HAP-1 (cell line): Measurements from ENCODE around the gene ZNF778.
"Not testable (repeated sequence)": the region's sequence is repeated elsewhere in the genome, so short reads cannot be mapped to it uniquely, and the experiment has no call there.

ENCODE experiments used
- DNase-seq, 2 experiments: peaks; one replicate each; pipeline ENCODE4 v3.0.0-alpha.2; 2016 to 2020; ENCODE audit warnings: low spot score in 2 of 2
- H3K27me3 ChIP-seq: fragments of 250-450 bp; sonication (Bioruptor Pico); 2 replicates; pipeline ENCODE4 v1.5.1; 2020; ENCODE audit warnings: low read depth, mild to moderate bottlenecking, moderate library complexity
- H3K36me3 ChIP-seq: fragments of 250-450 bp; sonication (Bioruptor Pico); replicated peaks from 2 replicates; pipeline ENCODE4 v1.5.1; 2020; ENCODE audit warnings: mild to moderate bottlenecking
- H3K4me1 ChIP-seq: fragments of 250-450 bp; sonication (Bioruptor Pico); 2 replicates; pipeline ENCODE4 v1.5.1; 2020; ENCODE audit warnings: mild to moderate bottlenecking
- H3K4me3 ChIP-seq: fragments of 250-450 bp; sonication (Bioruptor Pico); 2 replicates; pipeline ENCODE4 v1.5.1; 2020; ENCODE audit warnings: mild to moderate bottlenecking, moderate library complexity
- H3K9me3 ChIP-seq: fragments of 250-450 bp; sonication (Bioruptor Pico); 2 replicates; pipeline ENCODE4 v1.5.1; 2020; ENCODE audit warnings: mild to moderate bottlenecking, moderate library complexity
- in situ Hi-C: fragments of 300-500 bp; cut with MboI; formaldehyde crosslinking; loops from 3 replicates; pipeline ENCODE4 v1.14.3; 2020; ENCODE audit warnings: low sequenced_read_pairs, inconsistent platforms, mixed read lengths

Gene ZNF778

GRCh38 chr16:89233678-89234490 lies 16.4 kb downstream of the ZNF778 start:
- Histone ChIP-seq H3K36me3 (peaks cover 3% of the 10 kb centered on the region; the same call in 1 of the 2 replicates), H3K27me3 (no peaks in the 10 kb centered on the region), H3K4me1 (no peaks in the 10 kb centered on the region), H3K4me3 (no peak overlapping the region), H3K9me3 (no peaks in the 10 kb centered on the region)
- no peak for DNase-seq
- in situ Hi-C loops, result no loop called here

GRCh38 chr16:89237733-89238132 lies 20.2 kb downstream of the ZNF778 start:
- no peak overlapping the region for H3K4me3 ChIP-seq
- no peaks in the 10 kb centered on the region for H3K27me3 ChIP-seq
- peaks cover 3% of the 10 kb centered on the region for H3K4me1 ChIP-seq
- no peak for DNase-seq
- in situ Hi-C loops, result no loop called here
- 0 out of 2 replicates have a peak, but pooled peaks cover 3% of the 10 kb centered on the region for H3K36me3 ChIP-seq
- peaks cover 3% of the 10 kb centered on the region for H3K9me3 ChIP-seq

GRCh38 chr16:89241187-89242007 lies 23.9 kb downstream of the ZNF778 start:
- Histone ChIP-seq H3K4me1 (peaks cover 3% of the 10 kb centered on the region), H3K36me3 (0 out of 2 replicates have a peak, but pooled peaks cover 3% of the 10 kb centered on the region), H3K9me3 (peaks cover 3% of the 10 kb centered on the region), H3K27me3 (no peaks in the 10 kb centered on the region), H3K4me3 (peak overlapping the region; percentile 83)
- in situ Hi-C loops, result no loop called here
- peak; percentile 62 to 82 for DNase-seq

- Histone ChIP-seq H3K27me3 (no peaks in the 10 kb centered on the region), H3K9me3 (peaks cover 3% of the 10 kb centered on the region), H3K4me3 (no peak overlapping the region), H3K36me3 (0 out of 2 replicates have a peak, but pooled peaks cover 3% of the 10 kb centered on the region), H3K4me1 (peaks cover 3% of the 10 kb centered on the region)
- in situ Hi-C loops, result no loop called here
- no peak for DNase-seq
These were observed 25.3 kb downstream of the ZNF778 start for GRCh38 chr16:89242795-89243200.

DNA sequence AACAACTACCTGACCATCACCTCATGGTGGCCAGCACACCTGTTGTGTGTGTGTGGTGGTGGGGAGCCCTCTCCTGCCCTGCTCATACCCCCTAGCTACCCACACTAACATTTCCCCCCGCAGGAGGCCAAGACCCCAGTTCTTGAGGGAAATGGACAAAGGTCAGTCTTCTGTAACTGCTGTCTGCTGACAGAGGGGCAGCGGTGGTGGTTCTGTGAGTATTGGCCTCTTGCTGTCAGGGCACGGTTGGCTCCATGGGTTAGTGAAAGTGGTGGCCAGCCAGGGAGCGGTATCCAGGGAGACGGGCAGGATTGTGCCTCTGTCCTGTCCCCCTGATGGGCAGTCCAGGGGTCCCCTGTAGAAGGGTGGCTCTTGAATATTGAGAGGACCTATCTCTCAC lies 26.2 kb downstream of the ZNF778 start:
- H3K27me3 ChIP-seq, result no peaks in the 10 kb centered on the region
- in situ Hi-C loops, result no loop called here

GRCh38 chr16:89244264-89244663 lies 26.8 kb downstream of the ZNF778 start:
- H3K4me1 ChIP-seq, H3K36me3 ChIP-seq, DNase-seq, in situ Hi-C loops, H3K27me3 ChIP-seq, H3K9me3 ChIP-seq, H3K4me3 ChIP-seq: not testable (repeated sequence)

More for the DNA sequence above, 26.2 kb downstream of the ZNF778 start:
- Histone ChIP-seq H3K4me3 (no peak overlapping the region), H3K4me1 (peaks cover 3% of the 10 kb centered on the region), H3K36me3 (0 out of 2 replicates have a peak, but pooled peaks cover 3% of the 10 kb centered on the region), H3K9me3 (peaks cover 3% of the 10 kb centered on the region)
- no peak for DNase-seq

GRCh38 chr16:89244754-89245153 lies 27.3 kb downstream of the ZNF778 start:
- in situ Hi-C loops, result no loop called here
- H3K4me1 ChIP-seq, result peaks cover 3% of the 10 kb centered on the region
- H3K9me3 ChIP-seq, result peaks cover 3% of the 10 kb centered on the region
- H3K27me3 ChIP-seq, result no peaks in the 10 kb centered on the region
- DNase-seq, result no peak
- H3K36me3 ChIP-seq, result 0 out of 2 replicates have a peak, but pooled peaks cover 3% of the 10 kb centered on the region
- H3K4me3 ChIP-seq, result no peak overlapping the region

DNA sequence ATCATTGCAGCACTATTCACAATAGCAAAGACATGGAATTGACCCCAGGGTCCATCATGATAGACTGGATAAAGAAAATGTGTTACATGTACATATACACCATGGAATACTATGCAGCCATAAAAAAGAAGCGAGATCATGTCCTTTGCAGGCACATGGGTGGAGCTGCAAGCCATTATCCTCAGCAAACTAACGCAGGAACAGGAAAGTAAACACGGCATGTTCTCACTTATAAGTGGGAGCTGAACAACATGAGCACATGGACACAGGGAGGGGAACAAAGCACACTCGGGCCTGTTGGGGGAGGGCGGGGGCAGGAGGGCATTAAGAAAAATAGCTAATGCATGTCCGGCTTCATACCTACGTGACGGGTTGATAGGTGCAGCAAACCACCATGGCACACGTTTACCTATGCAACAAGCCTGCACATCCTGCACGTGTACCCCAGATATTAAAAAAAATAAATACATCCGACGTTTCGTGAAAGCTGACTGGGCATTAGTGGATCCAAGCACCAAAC lies 28.9 kb downstream of the ZNF778 start:
- Histone ChIP-seq H3K9me3 (peaks cover 3% of the 10 kb centered on the region; the same call in 1 of the 2 replicates), H3K27me3 (no peaks in the 10 kb centered on the region), H3K4me3 (peak overlapping the region; percentile 37), H3K4me1 (no peaks in the 10 kb centered on the region), H3K36me3 (no peaks in the 10 kb centered on the region)
- no peak for DNase-seq
- in situ Hi-C loops, result no loop called here

GRCh38 chr16:89246903-89247733 lies 29.6 kb downstream of the ZNF778 start:
- Histone ChIP-seq H3K4me3 (peak overlapping the region; percentile 37), H3K4me1 (no peaks in the 10 kb centered on the region), H3K27me3 (no peaks in the 10 kb centered on the region), H3K9me3 (peaks cover 3% of the 10 kb centered on the region; the same call in 1 of the 2 replicates), H3K36me3 (no peaks in the 10 kb centered on the region)
- in situ Hi-C loops, result no loop called here
- peak; percentile 78 to 95 for DNase-seq

GRCh38 chr16:89247734-89248075 lies 30.2 kb downstream of the ZNF778 start:
- DNase-seq, in situ Hi-C loops: not testable (repeated sequence)

DNA sequence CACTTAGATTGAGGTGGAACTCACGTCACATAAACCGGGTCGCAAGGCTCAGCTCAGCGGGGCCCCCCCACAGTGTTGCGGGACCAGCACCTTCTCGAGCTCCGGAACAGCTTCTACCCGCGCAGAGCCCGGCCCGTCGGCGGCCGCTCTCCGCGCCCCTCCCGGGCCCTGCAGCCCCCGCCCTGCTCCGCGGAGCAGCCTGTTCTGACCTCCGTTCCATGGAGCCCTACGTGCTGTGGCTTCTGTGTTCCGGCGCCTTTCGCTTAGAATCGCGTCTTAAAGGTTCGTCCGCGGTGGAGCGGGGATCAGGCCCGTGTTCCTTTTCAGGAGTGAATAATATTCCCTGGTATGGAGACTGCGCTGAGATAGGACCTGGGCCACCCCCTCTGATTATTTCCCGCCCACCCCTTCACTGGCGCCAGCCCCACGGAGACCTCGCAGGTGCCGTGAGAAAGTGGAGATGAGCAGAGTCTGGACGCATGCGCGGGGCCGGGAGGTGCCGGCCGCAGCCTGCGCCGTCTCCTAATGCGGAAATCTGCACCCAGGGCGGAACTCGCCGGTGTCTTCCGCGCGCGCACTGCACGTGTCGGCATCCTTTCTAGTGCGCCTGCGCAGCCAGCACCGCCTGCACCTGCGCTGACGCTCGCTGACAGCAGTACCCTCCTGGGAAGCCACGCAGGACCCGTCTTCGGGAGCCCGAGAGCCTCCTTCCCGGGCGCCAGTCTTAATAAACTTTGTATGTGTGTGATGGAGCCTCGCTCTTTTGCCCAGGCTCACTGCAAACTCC lies 30.9 kb downstream of the ZNF778 start:
- Histone ChIP-seq H3K27me3 (no peaks in the 10 kb centered on the region), H3K4me3 (peak overlapping the region; percentile 37), H3K4me1 (no peaks in the 10 kb centered on the region), H3K36me3 (no peaks in the 10 kb centered on the region), H3K9me3 (peaks cover 3% of the 10 kb centered on the region; the same call in 1 of the 2 replicates)
- in situ Hi-C loops, result no loop called here
- no peak for DNase-seq

More at GRCh38 chr16:89247734-89248075, 30.2 kb downstream of the ZNF778 start:
- H3K4me1 ChIP-seq, H3K27me3 ChIP-seq, H3K36me3 ChIP-seq, H3K9me3 ChIP-seq: not testable (repeated sequence)
- H3K4me3 ChIP-seq, result peak overlapping the region; percentile 37

- no peaks in the 10 kb centered on the region for H3K36me3 ChIP-seq
- H3K4me3 ChIP-seq, result no peak overlapping the region
- no peaks in the 10 kb centered on the region for H3K4me1 ChIP-seq
- in situ Hi-C loops, result loop anchor here (25.0 kb wide), 1 partner anchor 109 kb away; no protein-coding TSS in a partner anchor
- H3K9me3 ChIP-seq, result peaks cover 3% of the 10 kb centered on the region; the same call in 1 of the 2 replicates
- DNase-seq, result no peak
- no peaks in the 10 kb centered on the region for H3K27me3 ChIP-seq
These were observed 36.2 kb downstream of the ZNF778 start for GRCh38 chr16:89253548-89254287.
